ENCODE measurements around the gene CFAP20. TPM values are rescaled to one million over a fixed set of nuclear protein-coding genes. Genes with fewer than 3 reads are reported as not detected.

Gene CFAP20
- total RNA-seq (ENCODE audit: unreplicated experiment) = 48.6 TPM
- long read RNA-seq, transcript CFAP20-201 (6 exons, 1,354 nt) = major isoform, 70 of 75 reads
- long read RNA-seq, partial matches to known transcripts = 0 of 75 reads
- long read RNA-seq, other reads (novel, unspliced or antisense) = 3 of 75 reads

GRCh38 chr16:58129097-58129936 lies at the start of gene CFAP20:
Gene CFAP20 (minus strand): TSS chr16:58129381. CDS start chr16:58129115, 266 bp downstream.
- H3K4me1 Mint-ChIP-seq (ENCODE audit: low read depth, unreplicated experiment) = peaks cover 28% of the 10 kb centered on the region
- no peak for TF ChIP-seq CTCF (IDR thresholded peaks at IDR 0.05; ENCODE audit: partially characterized antibody, unreplicated experiment)
- H3K27me3 Mint-ChIP-seq (ENCODE audit: unreplicated experiment) = no peaks in the 10 kb centered on the region
- H3K9me3 Mint-ChIP-seq (ENCODE audit: unreplicated experiment) = peaks cover 2% of the 10 kb centered on the region
- H3K36me3 Mint-ChIP-seq (ENCODE audit: unreplicated experiment) = no peaks in the 10 kb centered on the region
- peak; percentile 98 for DNase-seq
- H3K4me3 Mint-ChIP-seq (ENCODE audit: unreplicated experiment) = peak within 1 kb of the TSS; percentile 94
- H3K27ac Mint-ChIP-seq (ENCODE audit: unreplicated experiment) = peak within 1 kb of the TSS; percentile 72

GRCh38 chr16:58177353-58177710 lies 48.2 kb upstream of the CFAP20 start:
- Mint-ChIP-seq H3K9me3 (ENCODE audit: unreplicated experiment) (no peaks in the 10 kb centered on the region), H3K4me1 (ENCODE audit: low read depth, unreplicated experiment) (peaks cover 1% of the 10 kb centered on the region), H3K27me3 (ENCODE audit: unreplicated experiment) (no peaks in the 10 kb centered on the region), H3K27ac (ENCODE audit: unreplicated experiment) (no peak overlapping the region), H3K36me3 (ENCODE audit: unreplicated experiment) (no peaks in the 10 kb centered on the region), H3K4me3 (ENCODE audit: unreplicated experiment) (no peak overlapping the region)
- no peak for TF ChIP-seq CTCF (IDR thresholded peaks at IDR 0.05; ENCODE audit: partially characterized antibody, unreplicated experiment)
- no peak for DNase-seq

DNA sequence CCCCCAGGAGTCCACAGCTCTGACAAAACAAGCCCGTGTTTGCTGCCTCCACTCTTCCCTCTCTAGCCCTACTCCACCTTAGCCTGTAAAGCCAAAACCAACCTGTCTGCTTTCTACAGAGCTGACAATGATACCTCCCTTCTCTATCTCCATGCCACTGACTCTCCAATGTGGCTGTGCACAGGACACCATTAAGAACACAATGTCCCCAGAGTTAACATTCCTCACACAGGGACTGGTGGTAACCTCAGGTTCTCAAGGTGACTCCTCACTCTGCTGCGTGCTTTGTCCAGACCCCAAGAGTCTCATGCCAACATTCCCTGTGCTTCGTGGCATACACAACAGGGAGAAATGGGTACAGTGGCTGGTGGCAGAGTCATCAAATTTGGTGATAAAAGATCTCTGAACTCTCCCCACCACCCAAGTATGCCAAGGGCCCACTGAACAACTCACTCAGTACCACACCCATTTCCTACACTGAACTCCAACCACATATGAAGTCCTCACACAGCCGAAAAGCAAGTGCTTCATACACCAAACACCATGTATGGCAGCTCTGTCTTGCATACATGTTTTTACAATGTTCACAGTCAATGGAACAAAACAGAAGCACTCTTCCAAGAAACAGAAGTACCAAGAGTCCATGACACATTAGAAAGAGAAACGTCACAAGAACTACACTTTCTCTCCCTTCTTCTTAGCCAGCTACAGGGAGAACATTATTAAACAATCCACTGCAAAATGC lies 47.6 kb upstream of the CFAP20 start:
- no peak overlapping the region for H3K4me3 Mint-ChIP-seq (ENCODE audit: unreplicated experiment)
- DNase-seq = no peak
- H3K36me3 Mint-ChIP-seq (ENCODE audit: unreplicated experiment) = no peaks in the 10 kb centered on the region
- H3K27ac Mint-ChIP-seq (ENCODE audit: unreplicated experiment) = no peak overlapping the region
- no peak for TF ChIP-seq CTCF (IDR thresholded peaks at IDR 0.05; ENCODE audit: partially characterized antibody, unreplicated experiment)
- H3K4me1 Mint-ChIP-seq (ENCODE audit: low read depth, unreplicated experiment) = peaks cover 1% of the 10 kb centered on the region
- no peaks in the 10 kb centered on the region for H3K9me3 Mint-ChIP-seq (ENCODE audit: unreplicated experiment)
- no peaks in the 10 kb centered on the region for H3K27me3 Mint-ChIP-seq (ENCODE audit: unreplicated experiment)

GRCh38 chr16:58170223-58170622 lies 41.0 kb upstream of the CFAP20 start:
- no peak for DNase-seq
- H3K27ac Mint-ChIP-seq (ENCODE audit: unreplicated experiment) = no peak overlapping the region
- no peaks in the 10 kb centered on the region for H3K27me3 Mint-ChIP-seq (ENCODE audit: unreplicated experiment)
- no peaks in the 10 kb centered on the region for H3K4me1 Mint-ChIP-seq (ENCODE audit: low read depth, unreplicated experiment)
- no peaks in the 10 kb centered on the region for H3K36me3 Mint-ChIP-seq (ENCODE audit: unreplicated experiment)
- H3K9me3 Mint-ChIP-seq (ENCODE audit: unreplicated experiment) = no peaks in the 10 kb centered on the region
- no peak for TF ChIP-seq CTCF (IDR thresholded peaks at IDR 0.05; ENCODE audit: partially characterized antibody, unreplicated experiment)
- no peak overlapping the region for H3K4me3 Mint-ChIP-seq (ENCODE audit: unreplicated experiment)
